ENCODE data around the gene ASAP2. TPM values are rescaled to one million over a fixed set of nuclear protein-coding genes. Genes with fewer than 3 reads are reported as not detected.

ASAP2 gene
- total RNA-seq, 2 experiments from 2014 or later = 0.16 TPM; not detected in 1

GRCh38 chr2:9300829-9301453 is 94.3 kb downstream of the ASAP2 start:
- DNase-seq (no peak), ATAC-seq (ENCODE audit: poor library complexity) (no peak)
- no peak overlapping the region for H3K4me3 Mint-ChIP-seq
- no peaks in the 10 kb centered on the region for H3K36me3 Mint-ChIP-seq (ENCODE audit: low read depth)
- no peaks in the 10 kb centered on the region for H3K4me1 ChIP-seq (ENCODE audit: insufficient read depth, low read length)
- CTCF ChIA-PET = no interaction called here
- intact Hi-C loops (cut with DNase I, micrococcal nuclease) = no loop called here
- H3K27me3 ChIP-seq (ENCODE audit: control insufficient read depth in 1 of 2, insufficient read depth in 2 of 2, low read length in 2 of 2) = no peaks in the 10 kb centered on the region
- no peaks in the 10 kb centered on the region for H3K36me3 ChIP-seq (ENCODE audit: insufficient read depth, low read length)
- H3K9me3 ChIP-seq (ENCODE audit: control insufficient read depth in 1 of 2, insufficient read depth in 1 of 2, low read length in 2 of 2) = no peaks in the 10 kb centered on the region
- H3K27me3 Mint-ChIP-seq = no peaks in the 10 kb centered on the region
- no peak for TF ChIP-seq CTCF (IDR thresholded peaks at IDR 0.05)
- H3K27ac ChIP-seq (ENCODE audit: low read depth in 1 of 2, low read length in 2 of 2) = no peak overlapping the region
- H3K4me3 ChIP-seq (ENCODE audit: low read length) = no peak overlapping the region
- no peak overlapping the region for H3K27ac Mint-ChIP-seq
- no peaks in the 10 kb centered on the region for H3K9me3 Mint-ChIP-seq
- H3K4me1 Mint-ChIP-seq (ENCODE audit: low read depth) = no peaks in the 10 kb centered on the region
- POLR2A ChIA-PET = no interaction called here

- CTCF ChIA-PET = no interaction called here
- Histone ChIP-seq H3K27ac (ENCODE audit: low read depth in 1 of 2, low read length in 2 of 2) (no peak overlapping the region), H3K4me3 (ENCODE audit: low read length) (no peak overlapping the region), H3K4me1 (ENCODE audit: insufficient read depth, low read length) (no peaks in the 10 kb centered on the region), H3K27me3 (ENCODE audit: control insufficient read depth in 1 of 2, insufficient read depth in 2 of 2, low read length in 2 of 2) (no peaks in the 10 kb centered on the region), H3K9me3 (ENCODE audit: control insufficient read depth in 1 of 2, insufficient read depth in 1 of 2, low read length in 2 of 2) (no peaks in the 10 kb centered on the region), H3K36me3 (ENCODE audit: insufficient read depth, low read length) (no peaks in the 10 kb centered on the region)
- POLR2A ChIA-PET = no interaction called here
- no peaks in the 10 kb centered on the region for H3K9me3 Mint-ChIP-seq
- intact Hi-C loops (cut with DNase I, micrococcal nuclease) = no loop called here
- H3K27ac Mint-ChIP-seq = no peak overlapping the region
- DNase-seq (no peak), ATAC-seq (ENCODE audit: poor library complexity) (no peak)
- no peak for TF ChIP-seq CTCF (IDR thresholded peaks at IDR 0.05)
- no peak overlapping the region for H3K4me3 Mint-ChIP-seq
- no peaks in the 10 kb centered on the region for H3K27me3 Mint-ChIP-seq
- H3K4me1 Mint-ChIP-seq (ENCODE audit: low read depth) = no peaks in the 10 kb centered on the region
- H3K36me3 Mint-ChIP-seq (ENCODE audit: low read depth) = no peaks in the 10 kb centered on the region
Measured at GRCh38 chr2:9302755-9303154, 96.1 kb downstream of the ASAP2 start.

- Histone ChIP-seq H3K27me3 (ENCODE audit: control insufficient read depth in 1 of 2, insufficient read depth in 2 of 2, low read length in 2 of 2) (no peaks in the 10 kb centered on the region), H3K27ac (ENCODE audit: low read depth in 1 of 2, low read length in 2 of 2) (no peak overlapping the region), H3K36me3 (ENCODE audit: insufficient read depth, low read length) (no peaks in the 10 kb centered on the region), H3K9me3 (ENCODE audit: control insufficient read depth in 1 of 2, insufficient read depth in 1 of 2, low read length in 2 of 2) (no peaks in the 10 kb centered on the region), H3K4me1 (ENCODE audit: insufficient read depth, low read length) (no peaks in the 10 kb centered on the region), H3K4me3 (ENCODE audit: low read length) (no peak overlapping the region)
- intact Hi-C loops (cut with DNase I, micrococcal nuclease) = no loop called here
- Mint-ChIP-seq H3K27me3 (no peaks in the 10 kb centered on the region), H3K27ac (no peak overlapping the region), H3K4me3 (no peak overlapping the region), H3K9me3 (no peaks in the 10 kb centered on the region), H3K4me1 (ENCODE audit: low read depth) (no peaks in the 10 kb centered on the region), H3K36me3 (ENCODE audit: low read depth) (no peaks in the 10 kb centered on the region)
- DNase-seq (no peak), ATAC-seq (ENCODE audit: poor library complexity) (no peak)
- ChIA-PET CTCF (no interaction called here), POLR2A (no interaction called here)
- TF ChIP-seq CTCF (IDR thresholded peaks at IDR 0.05) = no peak
Measured at GRCh38 chr2:9303528-9304225, 97.1 kb downstream of the ASAP2 start.
